ENCODE data around the gene TMEM181. TPM values are rescaled to one million over a fixed set of nuclear protein-coding genes. Genes with fewer than 3 reads are reported as not detected.
A peak's percentile ranks its signal among the peaks of the same experiment; 100 is the strongest.
"Not testable (repeated sequence)": the region's sequence is repeated elsewhere in the genome, so short reads cannot be mapped to it uniquely, and the experiment has no call there.

TMEM181 gene
- total RNA-seq, 6 experiments from 2014 or later, result 11.3 to 14.0 (median 12.5) TPM

DNA sequence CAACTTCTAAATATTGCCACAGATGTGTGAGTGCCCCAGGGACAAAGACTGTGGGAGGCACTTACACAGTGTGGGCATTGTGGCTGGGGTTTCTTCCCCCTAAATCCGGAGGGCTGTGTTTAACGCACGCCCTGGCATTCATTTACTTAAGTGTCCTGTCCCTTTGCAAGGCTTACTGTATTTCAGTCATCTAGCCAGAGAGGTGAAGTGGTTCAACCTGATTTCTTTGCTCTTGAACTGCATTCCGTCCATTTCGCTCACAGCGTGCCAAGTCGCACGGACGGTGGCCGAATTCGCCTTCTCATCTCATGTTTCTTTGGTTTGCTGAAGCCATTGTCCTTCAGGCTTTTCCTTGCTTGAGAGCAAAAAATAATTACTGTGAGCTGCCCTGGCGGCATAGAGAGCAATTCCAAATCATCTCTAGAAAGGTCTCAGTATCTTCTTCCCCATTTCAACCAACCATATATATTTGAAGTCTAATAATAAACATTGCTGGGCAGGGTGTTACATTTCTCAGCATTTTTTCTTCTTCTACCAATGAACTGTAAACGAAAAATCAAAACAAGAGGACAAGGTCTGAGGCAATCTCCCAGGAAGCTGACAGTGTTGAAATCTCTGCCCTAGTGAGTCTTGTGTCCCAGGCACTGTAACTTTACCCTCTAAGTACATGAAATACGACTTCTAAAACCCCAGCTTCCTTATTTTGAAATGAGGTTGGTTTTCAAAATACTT is 106.9 kb downstream of the TMEM181 start:
- no peaks in the 10 kb centered on the region for H3K27me3 ChIP-seq
- no peak for TF ChIP-seq POLR2A (IDR thresholded peaks at IDR 0.05)
- TF ChIP-seq, protein P1, sequence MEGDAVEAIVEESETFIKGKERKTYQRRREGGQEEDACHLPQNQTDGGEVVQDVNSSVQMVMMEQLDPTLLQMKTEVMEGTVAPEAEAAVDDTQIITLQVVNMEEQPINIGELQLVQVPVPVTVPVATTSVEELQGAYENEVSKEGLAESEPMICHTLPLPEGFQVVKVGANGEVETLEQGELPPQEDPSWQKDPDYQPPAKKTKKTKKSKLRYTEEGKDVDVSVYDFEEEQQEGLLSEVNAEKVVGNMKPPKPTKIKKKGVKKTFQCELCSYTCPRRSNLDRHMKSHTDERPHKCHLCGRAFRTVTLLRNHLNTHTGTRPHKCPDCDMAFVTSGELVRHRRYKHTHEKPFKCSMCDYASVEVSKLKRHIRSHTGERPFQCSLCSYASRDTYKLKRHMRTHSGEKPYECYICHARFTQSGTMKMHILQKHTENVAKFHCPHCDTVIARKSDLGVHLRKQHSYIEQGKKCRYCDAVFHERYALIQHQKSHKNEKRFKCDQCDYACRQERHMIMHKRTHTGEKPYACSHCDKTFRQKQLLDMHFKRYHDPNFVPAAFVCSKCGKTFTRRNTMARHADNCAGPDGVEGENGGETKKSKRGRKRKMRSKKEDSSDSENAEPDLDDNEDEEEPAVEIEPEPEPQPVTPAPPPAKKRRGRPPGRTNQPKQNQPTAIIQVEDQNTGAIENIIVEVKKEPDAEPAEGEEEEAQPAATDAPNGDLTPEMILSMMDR (IDR thresholded peaks at IDR 0.05), result no peak
- H3K27ac ChIP-seq, result peak overlapping the region in 2 of 3 donors; percentile 16 to 23
- no peaks in the 10 kb centered on the region for H3K36me3 ChIP-seq
- peak; percentile 62 to 77 (median 72) for ATAC-seq
- WGBS (ENCODE audit: insufficient coverage, low coverage, low lambda C conversion rate, missing lambda C conversion rate), result 74% methylated on average over 11 of the region's 14 CpGs
- DNase-seq, result peak in 1 of 3 donors; percentile 44
- H3K4me1 ChIP-seq, result no peaks in the 10 kb centered on the region
- intact Hi-C loops (cut with DNase I), result no loop called here
- no peak overlapping the region for H3K4me3 ChIP-seq
- no peaks in the 10 kb centered on the region for H3K9me3 ChIP-seq

GRCh38 chr6:158667360-158667981 is 107.6 kb downstream of the TMEM181 start:
- intact Hi-C loops (cut with DNase I), result no loop called here

DNA sequence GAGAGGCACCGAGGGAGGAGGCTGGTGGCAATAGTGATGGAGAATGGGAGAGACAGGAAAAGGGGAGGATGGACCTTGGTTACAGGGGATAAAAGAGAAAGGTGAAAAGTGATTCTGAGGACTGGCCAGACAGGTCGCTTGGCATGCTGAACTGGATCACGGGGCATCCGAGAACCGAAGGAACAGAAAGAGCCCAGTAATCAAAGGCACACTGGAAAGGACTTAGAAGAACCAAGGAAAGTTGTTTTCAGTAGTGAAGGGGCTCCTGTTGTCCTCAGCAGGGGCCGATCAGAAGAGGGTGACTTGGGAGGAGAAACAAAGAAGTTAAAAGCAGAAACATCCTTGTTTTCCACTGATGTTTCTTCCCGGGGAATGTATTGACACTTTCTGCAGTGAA is 108.8 kb downstream of the TMEM181 start:
- ATAC-seq (no peak), DNase-seq (peak in 1 of 3 donors; percentile 33)
- intact Hi-C loops (cut with DNase I), result no loop called here
- Histone ChIP-seq H3K27ac (no peak overlapping the region), H3K4me1 (no peaks in the 10 kb centered on the region), H3K4me3 (no peak overlapping the region), H3K27me3 (no peaks in the 10 kb centered on the region), H3K36me3 (no peaks in the 10 kb centered on the region), H3K9me3 (no peaks in the 10 kb centered on the region)
- WGBS (ENCODE audit: insufficient coverage, low coverage, low lambda C conversion rate, missing lambda C conversion rate), result 75% methylated on average over 7 of the region's 7 CpGs
- no peak for TF ChIP-seq POLR2A (IDR thresholded peaks at IDR 0.05)
- TF ChIP-seq, protein P1 (IDR thresholded peaks at IDR 0.05), result no peak

More at GRCh38 chr6:158667360-158667981, 107.6 kb downstream of the TMEM181 start:
- Histone ChIP-seq H3K36me3 (no peaks in the 10 kb centered on the region), H3K4me3 (no peak overlapping the region), H3K9me3 (no peaks in the 10 kb centered on the region), H3K4me1 (no peaks in the 10 kb centered on the region), H3K27ac (no peak overlapping the region), H3K27me3 (no peaks in the 10 kb centered on the region)
- TF ChIP-seq, protein P1 (IDR thresholded peaks at IDR 0.05), result no peak
- peak; percentile 47 for TF ChIP-seq POLR2A (IDR thresholded peaks at IDR 0.05)
- WGBS (ENCODE audit: insufficient coverage, low coverage, low lambda C conversion rate, missing lambda C conversion rate), result 78% methylated on average over 8 of the region's 8 CpGs
- peak in 1 of 3 donors; percentile 42 for DNase-seq
- no peak for ATAC-seq

DNA sequence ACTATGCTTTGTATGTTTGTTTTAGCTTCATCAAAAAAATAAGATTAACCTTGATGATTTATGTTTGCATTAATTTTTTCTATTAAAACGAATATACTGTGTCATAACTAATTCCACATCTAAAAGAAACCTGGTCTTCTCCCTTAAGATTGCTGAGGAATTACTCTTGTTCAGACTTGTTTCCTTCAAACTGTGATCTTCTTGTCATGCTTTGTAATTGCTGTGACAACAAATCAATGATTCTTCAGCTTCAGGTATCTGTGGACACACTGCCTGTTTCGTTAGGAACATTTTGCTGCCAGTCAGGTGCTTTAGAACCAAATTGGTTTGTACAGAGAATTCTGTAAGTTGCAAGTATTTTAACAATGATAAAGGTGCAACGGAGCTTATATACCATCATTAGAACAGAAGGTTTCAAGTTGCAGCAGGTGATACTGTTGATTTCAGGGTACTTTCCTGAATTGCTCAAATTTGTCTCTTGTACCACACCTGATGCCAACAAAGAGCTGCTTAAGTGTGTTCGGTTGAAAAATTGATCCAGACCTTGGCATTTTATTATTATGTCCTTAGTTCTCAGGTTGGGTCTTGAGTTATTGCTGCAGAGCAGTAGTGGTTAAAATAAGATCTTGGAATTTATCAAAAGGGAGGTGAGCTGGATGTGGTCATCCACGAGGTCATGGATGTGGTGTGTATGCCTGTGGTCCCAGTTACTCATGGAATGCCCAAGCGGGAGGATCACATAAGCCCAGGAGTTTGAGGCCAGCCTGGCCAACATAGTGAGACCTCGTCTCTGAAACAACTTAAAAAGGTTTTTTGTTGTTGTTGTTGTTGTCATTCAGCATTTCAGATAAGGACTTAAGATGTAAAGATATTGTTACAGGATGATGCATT is 109.5 kb downstream of the TMEM181 start:
- WGBS (ENCODE audit: insufficient coverage, low coverage, low lambda C conversion rate, missing lambda C conversion rate), result 64% methylated on average over 7 of the region's 7 CpGs
- no peak overlapping the region for H3K27ac ChIP-seq
- intact Hi-C loops (cut with DNase I), result no loop called here

GRCh38 chr6:158672119-158672518 is 112.2 kb downstream of the TMEM181 start:
- DNase-seq; intact Hi-C loops (cut with DNase I); H3K27me3 ChIP-seq; ATAC-seq; H3K36me3 ChIP-seq; H3K4me1 ChIP-seq; H3K27ac ChIP-seq; H3K4me3 ChIP-seq; H3K9me3 ChIP-seq: not testable (repeated sequence)
- WGBS (ENCODE audit: insufficient coverage, low coverage, low lambda C conversion rate, missing lambda C conversion rate), result 77% methylated on average over 4 of the region's 8 CpGs

More for the DNA sequence above, 109.5 kb downstream of the TMEM181 start:
- H3K27me3 ChIP-seq, result no peaks in the 10 kb centered on the region
- no peaks in the 10 kb centered on the region for H3K9me3 ChIP-seq
- TF ChIP-seq POLR2A (IDR thresholded peaks at IDR 0.05), result no peak
- TF ChIP-seq, protein P1 (IDR thresholded peaks at IDR 0.05), result no peak
- ATAC-seq (peak in 1 of 4 donors; percentile 38), DNase-seq (peak in 1 of 3 donors; percentile 10)
- H3K4me3 ChIP-seq, result no peak overlapping the region
- H3K36me3 ChIP-seq, result no peaks in the 10 kb centered on the region
- H3K4me1 ChIP-seq, result peaks cover 0 to 5% (median 0%) of the 10 kb centered on the region in 4 donors

All from right lobe of liver (tissue), 6 donors.